H1 (cell line): ENCODE results near the gene KRT37. TPM values are rescaled to one million over a fixed set of nuclear protein-coding genes. Genes with fewer than 3 reads are reported as not detected.

Experiments used
- CTCF ChIA-PET: fragments of 300-600 bp; sonication (Branson Sonifier 250); formaldehyde crosslinking; loops from one replicate; lab custom pipeline; 2021; ENCODE audit not compliant: partially characterized antibody; lab: Charles Lee
- POLR2A ChIA-PET: fragments of 300-600 bp; sonication (Branson Sonifier 250); formaldehyde crosslinking; loops from one replicate; lab custom pipeline; 2021; ENCODE audit warnings: inconsistent platforms; ENCODE audit not compliant: partially characterized antibody; lab: Charles Lee
- DNase-seq, 2 experiments: peaks; one replicate each; pipeline versions ENCODE4 v3.0.0 to v3.0.0-alpha.2; 2010 to 2022; ENCODE audit warnings: low spot score in 2 of 2, low read depth in 1 of 2, mixed read lengths in 1 of 2
- FAIRE-seq: peaks from 2 replicates; lab custom pipeline; 2011; peaks lifted over from hg19 to GRCh38; lab: Jason Lieb, UNC
- H2AFZ ChIP-seq: 2 replicates; pipeline ENCODE4 v1.8.1; 2012; ENCODE audit warnings: low read length, inconsistent platforms
- H2AK5ac ChIP-seq: 2 replicates; pipeline ENCODE4 v1.6.1; 2013; ENCODE audit warnings: low read depth, low read length
- H2BK120ac ChIP-seq: replicated peaks from 2 replicates; pipeline ENCODE3; 2013; ENCODE audit warnings: low read depth, low read length, inconsistent platforms
- H2BK12ac ChIP-seq: 2 replicates; pipeline ENCODE4 v1.6.1; 2013; ENCODE audit warnings: low read depth, low read length
- H2BK15ac ChIP-seq: 2 replicates; pipeline ENCODE4 v1.6.1; 2013; ENCODE audit warnings: low read length
- H2BK20ac ChIP-seq: 2 replicates; pipeline ENCODE4 v1.6.1; 2013; ENCODE audit warnings: low read length
- H2BK5ac ChIP-seq: 2 replicates; pipeline ENCODE4 v1.6.1; 2013; ENCODE audit warnings: low read depth, low read length
- H3K14ac ChIP-seq: 2 replicates; pipeline ENCODE4 v1.6.1; 2013; ENCODE audit warnings: inconsistent platforms; ENCODE audit not compliant: insufficient read length
- H3K18ac ChIP-seq: 2 replicates; pipeline ENCODE4 v1.6.1; 2013; ENCODE audit warnings: low read length; ENCODE audit errors: extremely low read depth
- H3K23ac ChIP-seq: 2 replicates; pipeline ENCODE4 v1.6.1; 2013; ENCODE audit warnings: inconsistent platforms; ENCODE audit not compliant: insufficient read length
- H3K23me2 ChIP-seq: 2 replicates; pipeline ENCODE4 v1.6.1; 2013; ENCODE audit warnings: low read depth, low read length
- H3K27ac ChIP-seq: 2 replicates; pipeline ENCODE4 v1.6.1; 2011; ENCODE audit warnings: low read depth, low read length, inconsistent platforms
- H3K27me3 ChIP-seq, 4 experiments: replicated peaks in 1 of 4; 1 replicate in 1 of 4; 2 replicates in 3 of 4; pipeline versions ENCODE4 v1.6.1 to v1.8.1; 2011 to 2013; ENCODE audit warnings: low read length in 3 of 4, mild to moderate bottlenecking in 3 of 4, inconsistent platforms in 2 of 4, mixed read lengths in 2 of 4, moderate library complexity in 1 of 4; ENCODE audit not compliant: control insufficient read depth in 3 of 4, insufficient read depth in 3 of 4; ENCODE audit errors: extremely low read depth in 1 of 4
- H3K36me3 ChIP-seq, 4 experiments: 2 replicates each; pipeline versions ENCODE4 v1.6.1 to v1.8.1; 2011 to 2013; ENCODE audit warnings: mild to moderate bottlenecking in 4 of 4, low read length in 3 of 4, moderate library complexity in 2 of 4, control low read depth in 1 of 4, inconsistent platforms in 1 of 4; ENCODE audit not compliant: insufficient read depth in 4 of 4, control insufficient read depth in 2 of 4
- H3K4ac ChIP-seq: replicated peaks from 2 replicates; pipeline ENCODE3; 2013; ENCODE audit warnings: low read length, low read depth, mixed read lengths, inconsistent platforms; ENCODE audit not compliant: insufficient read length
- H3K4me1 ChIP-seq, 4 experiments: replicated peaks in 1 of 4; 1 replicate in 1 of 4; 2 replicates in 3 of 4; pipeline versions ENCODE4 v1.6.1 to v1.8.1; 2011 to 2013; ENCODE audit warnings: low read length in 3 of 4, inconsistent platforms in 2 of 4, mixed read lengths in 1 of 4; ENCODE audit not compliant: insufficient read depth in 4 of 4, control insufficient read depth in 3 of 4
- H3K4me2 ChIP-seq, 2 experiments: 2 replicates each; pipeline versions ENCODE4 v1.6.1 to v1.8.1; 2011 to 2013; ENCODE audit warnings: low read depth in 2 of 2, low read length in 2 of 2, control low read depth in 1 of 2, inconsistent platforms in 1 of 2, mild to moderate bottlenecking in 1 of 2; ENCODE audit not compliant: insufficient read depth in 1 of 2
- H3K4me3 ChIP-seq, 4 experiments: fragments of 200-600, 300-600 bp in 1 of 4; sonication (generic), shearing (Covaris generic), sonication (Bioruptor Twin) in 1 of 4; 2 replicates each; pipeline versions ENCODE4 v1.5.1 to v1.8.1; 2011 to 2016; ENCODE audit warnings: low read length in 4 of 4, low read depth in 3 of 4, control low read depth in 2 of 4, inconsistent platforms in 2 of 4, mild to moderate bottlenecking in 2 of 4, mixed read lengths in 1 of 4, moderate library complexity in 1 of 4; ENCODE audit not compliant: insufficient read depth in 2 of 4; ENCODE audit errors: extremely low read depth in 1 of 4
- H3K56ac ChIP-seq: replicated peaks from 2 replicates; pipeline ENCODE3; 2013; ENCODE audit warnings: low read depth, mild to moderate bottlenecking, mixed read lengths, low read length, inconsistent platforms; ENCODE audit not compliant: insufficient read length
- H3K79me1 ChIP-seq: 2 replicates; pipeline ENCODE4 v1.6.1; 2013; ENCODE audit warnings: low read depth, low read length, control low read depth
- H3K79me2 ChIP-seq, 2 experiments: 2 replicates each; pipeline versions ENCODE4 v1.6.1 to v1.8.1; 2012 to 2013; ENCODE audit warnings: low read length in 2 of 2, mild to moderate bottlenecking in 2 of 2, inconsistent platforms in 1 of 2; ENCODE audit not compliant: insufficient read depth in 2 of 2, control insufficient read depth in 1 of 2
- H3K9ac ChIP-seq, 4 experiments: replicated peaks in 1 of 4; 1 replicate in 1 of 4; 2 replicates in 3 of 4; pipeline versions ENCODE4 v1.6.1 to v1.8.1; 2011 to 2013; ENCODE audit warnings: low read depth in 3 of 4, low read length in 3 of 4, control low read depth in 2 of 4, mild to moderate bottlenecking in 2 of 4, moderate library complexity in 2 of 4, inconsistent platforms in 1 of 4; ENCODE audit errors: extremely low read depth in 1 of 4
- H3K9me3 ChIP-seq, 2 experiments: 2 replicates each; pipeline versions ENCODE4 v1.6.1 to v1.8.1; 2012 to 2013; ENCODE audit warnings: mild to moderate bottlenecking in 2 of 2, moderate library complexity in 2 of 2, control low read depth in 1 of 2, inconsistent platforms in 1 of 2, low read depth in 1 of 2, low read length in 1 of 2, mixed read lengths in 1 of 2; ENCODE audit not compliant: insufficient read depth in 2 of 2
- H4K20me1 ChIP-seq, 2 experiments: replicated peaks in 1 of 2; 2 replicates each; pipeline versions ENCODE3 to v1.8.1; 2011 to 2013; ENCODE audit warnings: inconsistent platforms in 2 of 2, low read length in 2 of 2, mild to moderate bottlenecking in 1 of 2; ENCODE audit not compliant: insufficient read depth in 2 of 2, control insufficient read depth in 1 of 2
- H4K5ac ChIP-seq: 2 replicates; pipeline ENCODE4 v1.6.1; 2013; ENCODE audit warnings: low read length, low read depth, mixed read lengths, inconsistent platforms; ENCODE audit not compliant: insufficient read length
- H4K8ac ChIP-seq: 2 replicates; pipeline ENCODE4 v1.8.0; 2013; ENCODE audit warnings: mild to moderate bottlenecking, moderate library complexity, low read length, inconsistent platforms; ENCODE audit not compliant: insufficient read depth; ENCODE audit errors: extremely low read depth
- H4K91ac ChIP-seq: replicated peaks from 2 replicates; pipeline ENCODE3; 2013; ENCODE audit warnings: low read length, mixed read lengths, inconsistent platforms; ENCODE audit not compliant: insufficient read length
- CHD2 ChIP-seq: IDR thresholded peaks from 2 replicates; pipeline ENCODE4 v1.6.1; 2012; ENCODE audit warnings: low read length, improper control_type of control experiment
- EGR1 ChIP-seq: IDR thresholded peaks from 2 replicates; pipeline ENCODE4 v1.6.1; 2011; ENCODE audit warnings: low read depth, low read length, borderline replicate concordance
- GTF2F1 ChIP-seq: IDR thresholded peaks from 2 replicates; pipeline ENCODE4 v1.6.1; 2012; ENCODE audit warnings: low read depth, low read length, improper control_type of control experiment, borderline replicate concordance
- NRF1 ChIP-seq: IDR thresholded peaks from 2 replicates; pipeline ENCODE4 v1.6.1; 2011; ENCODE audit warnings: mild to moderate bottlenecking, low read depth, low read length, improper control_type of control experiment
- YY1 ChIP-seq: IDR thresholded peaks from 2 replicates; pipeline ENCODE4 v1.6.1; 2011; ENCODE audit warnings: low read depth, mild to moderate bottlenecking, low read length
- WGBS, 2 experiments: shearing (Covaris generic) in 1 of 2; methylation state at CpG; one replicate each; pipeline versions ENCODE4 v1.1.6 to v1.1.7; 2013 to 2015; ENCODE audit warnings: low lambda C conversion rate in 2 of 2, mixed read lengths in 2 of 2, inconsistent platforms in 1 of 2, low coverage in 1 of 2, missing lambda C conversion rate in 1 of 2; ENCODE audit not compliant: insufficient replicate concordance in 2 of 2, insufficient coverage in 1 of 2, insufficient read length in 1 of 2; ENCODE audit errors: extremely low coverage in 1 of 2, missing lambda C conversion rate in 1 of 2; 5-methylcytosine and 5-hydroxymethylcytosine counted together
- polyA plus RNA-seq, 7 experiments: library from polyadenylated mRNA; depleted of rRNA in 3 of 7; stranded (reverse) in 5 of 7; unstranded in 2 of 7; fragments of >200 nt in 5 of 7; fragments of 200-250 nt in 2 of 7; gene quantifications; 1 replicate in 5 of 7; 2 replicates in 1 of 7; 4 replicates in 1 of 7; pipeline versions ENCODE4 v1.2.1 to v1.2.3, GENCODE V29; 2011 to 2013; ENCODE audit warnings: missing spikeins in 2 of 7, mixed read lengths in 2 of 7
- total RNA-seq: library from RNA; stranded (reverse); fragmentation: NEBNext Ultra II Directional; extraction: Animal tissue kit (Norgen Biotek cat#: 25700); gene quantifications from 2 replicates; pipeline ENCODE4 v1.2.1, GENCODE V29; 2021

The KRT37 gene
- total and polyA plus RNA-seq, 2 of the 8 experiments (the other 6 are each of a cell fraction or from before 2014, with no cell fraction given) = not detected

GRCh38 chr17:41393294-41393693 lies 31.1 kb downstream of the KRT37 start:
- Histone ChIP-seq H2AK5ac (no peak overlapping the region), H2AFZ (no peak overlapping the region), H2BK5ac (no peak overlapping the region), H3K23ac (no peak overlapping the region), H3K79me1 (no peaks in the 10 kb centered on the region), H3K4me2 (no peak overlapping the region), H3K23me2 (no peaks in the 10 kb centered on the region), H2BK20ac (no peak overlapping the region), H2BK15ac (no peak overlapping the region), H3K4me3 (no peak overlapping the region), H3K4me1 (no peaks in the 10 kb centered on the region), H4K8ac (no peak overlapping the region), H3K36me3 (no peaks in the 10 kb centered on the region), H3K14ac (no peak overlapping the region), H4K20me1 (no peaks in the 10 kb centered on the region), H2BK12ac (no peak overlapping the region), H3K18ac (no peak overlapping the region), H4K5ac (no peak overlapping the region), H2BK120ac (no peak overlapping the region), H3K9ac (no peak overlapping the region), H3K79me2 (no peaks in the 10 kb centered on the region), H3K56ac (no peak overlapping the region), H4K91ac (no peak overlapping the region), H3K9me3 (no peaks in the 10 kb centered on the region), H3K27me3 (no peaks in the 10 kb centered on the region), H3K4ac (no peak overlapping the region), H3K27ac (no peak overlapping the region)
- WGBS, 2 experiments = 79% methylated on average over 5 of the region's 5 CpGs; no CpG with 5 or more reads in 1 of the 2 experiments
- ChIA-PET POLR2A (no interaction called here), CTCF (interaction anchor here (0.9 kb wide), 1 partner anchor 156 kb away, joined by 3 read pairs; no protein-coding TSS in a partner anchor)
- FAIRE-seq (no peak), DNase-seq (no peak)
- TF ChIP-seq NRF1 (no peak), EGR1 (no peak), GTF2F1 (no peak), YY1 (no peak), CHD2 (no peak)
